NCI-H1417 treated with DMSO at 0.1 percent for 48 hours (cell line): ENCODE data around the gene DNAH7.

ENCODE experiments used
- DNase-seq: peaks from one replicate; lab custom pipeline; 2025; lab: John Stamatoyannopoulos, UW

DNAH7 gene

DNA sequence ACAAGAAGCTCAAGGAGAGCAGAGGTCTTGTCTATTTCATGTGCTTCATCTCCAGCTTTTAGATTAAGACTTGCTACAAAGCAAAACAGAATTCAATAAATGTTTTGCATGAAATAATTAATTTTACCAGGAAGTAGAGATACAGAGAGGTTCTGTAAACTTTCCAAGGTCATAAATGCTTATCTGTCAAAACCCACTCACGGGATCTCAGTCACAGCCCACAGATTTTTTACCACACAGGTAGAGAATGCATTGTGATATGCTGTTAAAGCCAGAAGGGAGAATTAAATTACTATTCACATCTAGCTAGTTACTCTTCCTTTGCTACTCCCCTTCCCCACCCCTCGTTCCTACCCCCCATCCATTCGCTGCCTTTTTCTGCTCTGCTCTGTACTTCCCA is 205.5 kb downstream of the DNAH7 start:
- no peak for DNase-seq

- no peak for DNase-seq
These were observed 206.8 kb downstream of the DNAH7 start for GRCh38 chr2:195861821-195862220.

- DNase-seq = no peak
These were observed 209.1 kb downstream of the DNAH7 start for GRCh38 chr2:195859513-195859912.

DNA sequence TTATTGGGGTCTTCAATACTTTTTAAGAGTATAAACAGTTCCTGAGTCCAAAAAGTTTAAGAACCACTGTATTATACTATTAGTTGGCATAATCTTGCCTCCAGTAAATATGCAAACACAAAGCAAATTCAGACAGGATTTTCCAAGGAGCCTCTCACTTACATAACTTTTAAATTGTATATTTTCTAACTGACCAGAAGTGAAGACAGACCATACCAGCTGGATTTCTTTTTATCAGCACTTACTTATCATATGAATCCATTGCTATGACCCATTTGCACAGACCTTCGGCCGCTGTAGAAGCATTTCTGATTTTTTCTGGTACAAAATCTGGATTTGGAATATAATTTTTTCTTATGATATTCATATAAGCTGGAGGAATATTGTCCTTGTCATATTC is 211.5 kb downstream of the DNAH7 start:
- DNase-seq = no peak

GRCh38 chr2:195850764-195851163 is 217.9 kb downstream of the DNAH7 start:
- no peak for DNase-seq

- no peak for DNase-seq
These were observed 220.3 kb downstream of the DNAH7 start for GRCh38 chr2:195848119-195848899.

DNA sequence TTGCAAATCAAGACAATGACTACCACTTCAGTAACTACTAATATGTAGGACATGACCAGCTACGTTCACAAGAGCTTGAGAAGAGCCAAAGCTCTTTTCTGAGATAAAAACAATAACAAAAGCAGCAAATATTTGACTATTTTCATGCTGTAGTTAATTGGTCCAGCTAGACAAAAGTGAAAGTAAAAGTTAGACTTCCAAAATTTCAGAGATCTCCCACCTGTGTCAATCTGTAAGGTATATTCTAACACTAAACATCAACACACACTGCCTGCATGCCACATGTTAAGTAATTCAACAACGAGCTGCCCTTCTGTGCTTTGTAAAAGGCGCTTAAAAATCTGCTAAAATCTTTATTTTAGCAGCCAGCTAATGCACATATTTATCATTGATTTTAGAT is 225.7 kb downstream of the DNAH7 start:
- no peak for DNase-seq

DNA sequence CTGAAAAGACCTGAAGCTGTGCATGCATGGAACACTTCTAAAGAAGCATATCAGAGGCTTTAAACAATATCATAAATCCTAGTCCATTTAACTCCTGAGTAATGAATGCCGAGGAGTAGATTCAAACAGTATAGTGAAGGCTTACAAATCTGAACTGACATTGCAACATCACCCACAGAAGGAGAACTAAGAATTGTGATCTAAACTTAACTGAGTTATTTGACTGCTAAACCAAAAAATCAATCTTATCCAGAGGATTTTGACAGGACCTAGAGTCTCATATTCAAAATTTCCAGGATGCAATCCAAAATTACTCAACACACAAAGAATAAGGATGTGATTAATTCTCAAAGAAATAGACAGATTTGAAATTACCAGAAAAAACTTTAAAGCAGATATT is 230.6 kb downstream of the DNAH7 start:
- DNase-seq = no peak

DNA sequence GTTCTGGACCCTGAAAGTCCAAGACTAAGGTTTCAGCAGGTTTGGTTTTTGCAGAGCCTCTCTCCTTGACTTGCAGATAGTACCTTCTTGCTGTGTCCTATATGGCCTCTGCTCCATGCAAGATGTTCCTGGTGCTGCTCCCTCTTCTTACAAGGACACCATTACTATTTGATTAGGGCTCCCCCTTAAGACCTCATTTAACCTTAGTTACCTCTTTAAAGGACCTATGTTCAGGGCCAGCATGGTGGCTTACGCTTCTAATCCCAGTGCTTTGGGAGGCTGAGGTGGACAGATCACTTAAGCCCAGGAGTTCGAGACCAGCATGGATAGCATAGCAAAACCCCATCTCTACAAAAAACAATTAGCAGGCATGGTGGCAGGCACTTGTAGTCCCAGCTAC is 232.6 kb downstream of the DNAH7 start:
- DNase-seq = no peak

DNA sequence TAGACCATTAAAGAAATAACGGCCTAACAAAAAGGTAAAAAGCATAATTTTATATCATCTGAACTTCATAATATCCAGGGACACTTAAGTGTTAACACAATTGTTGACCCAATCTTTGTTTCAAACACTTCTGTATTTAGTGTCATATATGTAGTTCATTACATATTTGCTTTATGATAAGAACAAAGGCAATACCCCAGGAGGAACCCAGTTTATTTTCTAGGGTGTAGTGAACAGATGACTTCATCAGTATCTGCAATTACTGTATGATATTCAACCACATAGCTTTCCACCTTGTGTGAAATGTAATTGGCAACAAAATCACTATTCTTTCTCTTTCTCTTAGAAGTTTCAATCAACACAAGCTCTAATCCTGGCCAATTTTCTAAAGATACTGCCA is 233.8 kb downstream of the DNAH7 start:
- no peak for DNase-seq

DNA sequence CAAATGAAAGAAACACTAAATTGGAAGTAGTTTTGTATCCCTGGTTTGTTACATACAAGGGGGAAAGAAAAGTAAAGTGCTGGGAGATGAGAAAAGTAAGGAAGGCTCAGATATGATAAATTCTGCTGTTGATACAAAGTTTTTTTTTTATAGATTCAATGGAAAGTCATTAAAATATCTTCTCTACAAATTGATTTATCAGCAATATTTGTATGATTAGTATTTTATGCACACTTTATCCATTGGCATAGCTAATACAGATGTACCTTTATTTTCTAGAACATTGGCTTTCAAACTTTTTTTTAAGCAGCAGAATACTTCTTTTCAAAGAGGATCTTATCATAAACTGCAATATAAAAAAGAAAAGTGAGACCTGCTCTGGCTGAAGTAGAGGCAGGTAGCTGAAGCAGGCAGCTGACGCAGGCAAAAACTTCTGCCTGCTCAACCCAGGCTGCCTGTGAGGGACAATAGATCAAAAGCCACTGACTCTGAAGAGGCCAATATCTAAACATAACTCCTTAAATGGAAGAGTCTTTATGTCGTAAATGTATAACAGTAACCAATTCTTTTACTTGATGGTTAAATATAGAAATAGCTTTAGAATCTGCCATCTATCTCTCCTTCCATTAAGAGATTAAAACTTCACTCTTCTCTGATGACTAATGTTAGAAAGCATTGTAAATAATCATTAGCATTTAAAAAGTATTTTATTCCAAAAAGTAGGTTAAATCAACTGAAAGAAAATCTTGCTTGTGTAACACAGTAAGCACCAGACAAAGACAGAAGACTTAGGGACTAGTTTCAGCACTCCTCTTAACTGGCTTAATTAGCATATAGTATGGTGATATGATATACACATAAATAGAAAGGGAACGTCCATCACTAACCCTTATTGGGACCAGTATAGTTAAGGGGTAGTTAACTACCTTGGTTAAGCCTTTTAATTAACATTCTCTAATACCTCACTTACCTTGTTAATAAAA is 237.4 kb downstream of the DNAH7 start:
- DNase-seq = no peak

DNA sequence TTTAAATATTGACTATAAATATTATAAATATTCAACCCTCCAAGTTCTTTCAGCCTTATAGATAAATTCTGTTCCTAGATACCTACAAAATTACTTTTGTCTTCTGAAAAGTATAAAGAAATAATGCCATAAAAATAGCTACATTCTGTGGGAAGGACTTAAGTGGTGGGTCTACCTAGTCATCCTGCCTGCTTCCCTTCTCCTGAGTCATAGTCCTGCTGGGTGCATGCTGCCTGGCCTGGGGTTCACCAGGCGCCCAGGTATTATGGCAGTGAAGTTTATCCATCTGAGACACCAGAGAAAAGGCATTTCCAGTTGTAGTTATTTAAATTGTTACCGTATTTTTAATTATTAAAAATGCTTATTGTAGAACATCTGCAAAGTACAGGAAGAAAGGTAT is 244.2 kb downstream of the DNAH7 start:
- DNase-seq = no peak

- DNase-seq = no peak
These were observed 245.4 kb downstream of the DNAH7 start for GRCh38 chr2:195823206-195823605.

DNA sequence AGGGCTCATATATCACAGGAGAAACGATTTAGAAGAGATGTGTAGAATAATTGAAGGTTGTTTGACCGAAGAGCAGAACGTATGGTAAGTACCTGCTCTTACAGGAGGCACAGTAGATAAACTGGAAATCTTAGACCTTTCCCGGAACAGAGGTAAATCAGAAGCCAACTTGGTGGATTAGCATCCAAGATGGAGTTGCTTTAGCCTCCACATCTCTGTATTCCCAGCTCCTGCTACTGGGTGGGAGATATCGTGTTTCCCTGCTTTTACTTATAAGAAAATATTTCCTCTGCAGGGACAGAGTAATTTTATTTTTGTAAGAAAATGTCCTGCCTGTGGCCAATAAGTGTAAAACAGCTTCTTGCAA is 247.1 kb downstream of the DNAH7 start:
- no peak for DNase-seq

DNA sequence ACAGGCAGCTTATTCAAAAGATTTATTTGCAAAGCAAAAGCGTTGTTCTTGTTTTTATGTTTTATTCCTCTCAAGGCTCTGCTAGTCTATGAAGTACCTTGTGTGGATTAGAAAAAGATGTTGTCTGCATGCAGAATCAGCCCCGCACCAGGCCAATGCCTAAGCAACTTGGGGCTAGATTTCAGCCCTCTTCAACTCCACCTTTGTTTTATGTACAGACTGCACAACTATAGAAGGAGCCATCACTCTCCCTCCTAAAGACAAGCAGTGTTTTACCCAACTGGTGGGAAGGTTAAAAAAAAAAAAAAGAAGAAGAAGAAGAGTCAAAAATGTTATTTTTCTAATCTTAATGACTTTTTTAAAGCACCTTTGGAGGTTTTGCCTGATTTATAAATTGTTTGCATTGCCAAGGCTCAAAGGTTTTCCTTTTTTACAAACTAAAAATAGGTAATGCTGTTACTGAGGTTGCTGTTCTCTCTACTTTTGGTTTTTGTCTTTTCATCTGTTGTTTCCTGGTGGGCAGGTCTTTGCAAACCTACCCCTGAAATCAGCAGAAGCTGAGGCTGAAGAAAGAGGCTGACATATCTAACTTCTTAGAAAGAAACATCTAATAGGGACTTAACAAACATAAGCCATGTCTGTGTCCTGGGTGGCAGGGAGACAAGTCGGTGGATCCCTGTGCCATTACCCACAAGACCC is 247.6 kb downstream of the DNAH7 start:
- no peak for DNase-seq

GRCh38 chr2:195820373-195820772 is 248.3 kb downstream of the DNAH7 start:
- no peak for DNase-seq

GRCh38 chr2:195819276-195819675 is 249.4 kb downstream of the DNAH7 start:
- no peak for DNase-seq

DNA sequence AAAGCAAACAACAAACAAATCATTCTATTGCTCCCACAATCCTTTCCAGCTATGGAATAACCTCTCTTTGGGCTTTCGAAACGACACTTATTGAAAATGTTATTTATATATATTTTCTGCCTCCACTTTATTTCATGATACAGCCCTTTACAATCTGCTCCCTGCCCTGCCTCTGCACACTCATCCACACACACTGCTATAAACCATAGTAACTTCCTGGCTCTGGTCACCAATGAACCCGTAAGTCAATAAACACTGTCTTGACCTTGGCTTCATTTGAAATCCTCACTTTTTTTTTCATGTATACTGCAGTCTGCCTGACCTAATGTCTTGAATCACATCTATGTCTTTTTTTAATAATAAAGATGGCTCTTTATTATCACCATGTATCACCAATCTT is 250.1 kb downstream of the DNAH7 start:
- no peak for DNase-seq

DNA sequence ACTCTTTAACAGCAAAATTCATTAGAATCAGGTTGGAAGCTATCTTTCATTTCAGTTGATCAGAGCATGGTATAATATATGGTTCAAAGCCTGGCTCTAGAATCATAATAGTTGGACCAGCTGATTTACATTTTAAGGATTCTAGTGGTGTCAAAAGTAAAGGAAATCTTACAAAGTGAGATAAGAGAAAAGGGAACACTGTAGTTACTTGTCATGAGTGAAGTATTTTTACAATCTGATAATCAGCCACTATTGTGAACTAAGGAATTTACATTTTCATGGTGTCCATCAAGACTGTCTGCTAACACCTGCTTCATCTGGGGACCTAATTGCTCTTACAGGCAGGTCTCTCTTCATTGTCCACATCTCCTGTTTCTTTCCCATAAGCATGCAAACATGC is 250.5 kb downstream of the DNAH7 start:
- no peak for DNase-seq

- DNase-seq = no peak
These were observed 253.6 kb downstream of the DNAH7 start for GRCh38 chr2:195815083-195815482.

DNA sequence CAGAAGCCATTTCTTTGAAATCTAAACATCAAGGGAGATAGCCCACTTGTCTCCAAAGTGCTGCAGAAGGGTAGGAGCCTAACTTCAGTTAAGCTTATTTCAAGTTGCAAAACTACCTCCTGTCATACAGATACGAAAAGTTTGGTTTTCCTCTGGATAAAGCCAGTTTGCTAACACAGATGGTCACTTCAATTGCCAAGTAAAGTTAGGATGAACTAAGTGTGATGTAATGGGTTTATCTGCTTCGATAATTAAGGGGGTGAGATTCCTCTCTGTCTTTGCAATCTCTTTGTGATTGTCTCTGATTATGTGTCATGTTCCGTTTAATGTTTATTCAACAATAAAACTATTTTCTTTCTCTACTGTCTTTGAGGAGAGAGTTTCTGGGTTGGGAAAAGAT is 255.2 kb downstream of the DNAH7 start:
- DNase-seq = no peak

DNA sequence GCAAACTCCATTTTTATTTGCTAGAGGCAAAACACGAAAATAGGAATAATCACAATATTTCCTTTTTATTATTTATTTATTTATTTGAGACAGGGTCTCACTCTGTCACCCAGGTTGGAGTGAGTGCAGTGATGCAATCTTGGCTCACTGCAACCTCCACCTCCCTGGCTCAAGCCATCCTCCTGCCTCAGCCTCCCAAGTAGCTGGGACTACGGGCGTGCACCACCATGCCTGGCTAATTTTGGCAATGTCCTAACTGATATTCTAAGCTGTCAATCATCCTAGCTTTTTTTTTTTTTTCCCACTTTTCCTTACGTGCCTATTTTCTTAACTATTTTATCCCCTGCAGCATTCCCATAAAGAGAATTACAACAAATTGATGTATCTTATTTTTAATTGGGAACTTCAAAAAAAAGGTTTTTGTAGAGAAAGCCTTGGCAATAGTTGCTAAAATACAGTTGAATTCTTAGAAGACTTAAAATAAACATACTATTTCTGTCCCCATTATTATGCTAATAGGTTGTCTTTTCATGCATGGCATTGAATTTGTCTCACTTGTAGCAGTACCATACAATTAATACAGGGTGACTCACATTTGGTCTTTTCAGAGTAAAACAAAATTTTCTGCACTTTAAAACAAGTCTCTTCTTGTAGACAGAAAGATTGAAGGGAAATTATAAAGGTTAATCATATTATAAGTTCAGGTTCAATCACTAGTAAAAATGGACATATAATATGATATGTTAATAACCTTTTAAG is 258.1 kb downstream of the DNAH7 start:
- no peak for DNase-seq
